ENCODE results near the gene NXNL1.

The NXNL1 gene

DNA sequence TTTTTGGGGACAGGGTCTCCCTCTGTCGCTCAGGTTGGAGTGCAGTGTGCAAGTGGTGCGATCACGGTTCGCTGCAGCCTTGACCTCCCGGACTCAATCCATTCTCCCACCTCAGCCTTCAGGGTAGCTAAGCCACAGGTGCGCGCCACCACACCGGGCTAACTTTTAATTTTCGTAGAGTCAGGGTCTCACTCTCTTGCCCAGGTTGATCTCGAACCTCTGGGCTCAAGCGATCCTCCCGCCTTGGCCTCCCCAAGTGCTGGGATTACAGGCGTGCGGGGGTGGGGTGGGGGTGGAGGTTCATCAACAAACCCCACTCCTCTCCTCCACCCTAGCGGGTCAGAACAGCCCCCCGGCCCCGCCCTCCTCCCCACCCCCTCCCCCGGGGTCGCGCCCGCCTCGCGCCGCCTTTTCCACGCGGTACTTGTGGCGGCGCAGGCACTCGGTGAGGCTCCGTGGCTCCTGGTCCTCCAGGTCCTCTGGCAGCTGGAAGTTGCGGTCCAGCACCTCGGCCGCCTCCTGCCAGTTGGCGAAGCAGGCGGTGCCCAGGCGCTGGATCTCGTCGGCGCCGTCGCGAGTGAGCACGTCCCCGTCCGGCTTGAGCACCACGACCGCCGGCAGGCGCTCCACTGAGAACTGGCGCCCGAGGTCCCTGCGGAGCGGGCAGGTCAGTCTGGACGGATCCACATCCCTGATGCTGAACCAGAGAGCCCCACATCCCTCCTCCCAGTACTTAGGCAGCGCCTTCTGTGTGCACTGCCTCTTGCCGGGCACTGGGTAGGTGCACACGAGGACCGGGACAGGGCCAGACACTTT is 5.2 kb downstream of the NXNL1 start:
- Mint-ChIP-seq H3K4me3 (no peak overlapping the region), H3K4me1 (peaks cover 6% of the 10 kb centered on the region), H3K36me3 (no peaks in the 10 kb centered on the region), H3K9me3 (no peaks in the 10 kb centered on the region), H3K27ac (no peak overlapping the region), H3K27me3 (peaks cover 31% of the 10 kb centered on the region)
- no peak for ATAC-seq (ENCODE audit: low read depth)
- no peak for DNase-seq (ENCODE audit: low spot score in 2 of 2)

DNA sequence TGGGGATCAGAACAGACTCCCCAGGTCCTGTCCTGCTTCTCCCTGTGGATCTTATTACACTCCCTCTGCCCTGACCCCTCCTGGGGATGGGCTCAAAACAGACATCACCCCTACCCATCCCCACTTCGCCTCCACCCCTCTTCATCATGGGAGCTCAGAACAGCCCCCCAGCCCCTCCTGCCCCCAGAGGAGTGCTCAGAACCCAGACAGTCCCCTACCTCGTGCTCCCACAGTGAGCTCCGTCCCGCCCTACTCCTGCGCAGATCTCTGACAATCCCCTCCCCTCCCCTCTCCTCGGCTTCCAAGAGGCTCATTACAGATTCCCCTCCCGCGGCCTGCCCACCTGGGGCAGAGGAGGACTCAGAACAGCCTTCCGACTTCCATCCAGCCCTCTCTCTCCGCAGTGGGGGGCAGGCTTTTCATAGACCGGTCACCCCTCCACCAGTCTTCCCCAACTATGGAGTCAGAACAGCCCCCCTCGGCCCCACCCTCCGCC is 6.1 kb downstream of the NXNL1 start:
- H3K36me3 Mint-ChIP-seq: no peaks in the 10 kb centered on the region
- no peak overlapping the region for H3K27ac Mint-ChIP-seq
- peaks cover 33% of the 10 kb centered on the region for H3K27me3 Mint-ChIP-seq
- DNase-seq (ENCODE audit: low spot score in 2 of 2) (no peak), ATAC-seq (ENCODE audit: low read depth) (no peak)
- H3K4me1 Mint-ChIP-seq: peaks cover 9% of the 10 kb centered on the region
- H3K9me3 Mint-ChIP-seq: no peaks in the 10 kb centered on the region
- H3K4me3 Mint-ChIP-seq: no peak overlapping the region

GRCh38 chr19:17451820-17452219 is 8.9 kb downstream of the NXNL1 start:
- ATAC-seq (ENCODE audit: low read depth): no peak
- Mint-ChIP-seq H3K36me3 (no peaks in the 10 kb centered on the region), H3K27me3 (peaks cover 30% of the 10 kb centered on the region), H3K4me3 (no peak overlapping the region), H3K27ac (no peak overlapping the region), H3K4me1 (peaks cover 9% of the 10 kb centered on the region), H3K9me3 (no peaks in the 10 kb centered on the region)
- DNase-seq (ENCODE audit: low spot score in 2 of 2): no peak

- H3K9me3 Mint-ChIP-seq: no peaks in the 10 kb centered on the region
- no peak overlapping the region for H3K27ac Mint-ChIP-seq
- H3K36me3 Mint-ChIP-seq: no peaks in the 10 kb centered on the region
- ATAC-seq (ENCODE audit: low read depth): no peak
- H3K4me3 Mint-ChIP-seq: no peak overlapping the region
- H3K4me1 Mint-ChIP-seq: peaks cover 9% of the 10 kb centered on the region
- no peak for DNase-seq (ENCODE audit: low spot score in 2 of 2)
- H3K27me3 Mint-ChIP-seq: peaks cover 28% of the 10 kb centered on the region
Measured at GRCh38 chr19:17450264-17451075, 10.3 kb downstream of the NXNL1 start.

- Mint-ChIP-seq H3K4me3 (peak within 1 kb of the TSS; percentile 40), H3K27me3 (peaks cover 17% of the 10 kb centered on the region), H3K9me3 (no peaks in the 10 kb centered on the region), H3K36me3 (no peaks in the 10 kb centered on the region), H3K27ac (no peak within 1 kb of the TSS), H3K4me1 (peaks cover 4% of the 10 kb centered on the region)
- peak; percentile 88 for ATAC-seq (ENCODE audit: low read depth)
- peak; percentile 46 to 50 for DNase-seq (ENCODE audit: low spot score in 2 of 2)
Measured at GRCh38 chr19:17448131-17448967, 12.4 kb downstream of the NXNL1 start, which contains the start of gene TMEM221. TSS of gene TMEM221 (minus strand) at chr19:17448668. CDS start at chr19:17448462, 206 bp downstream.

GRCh38 chr19:17447704-17448130 is 13.0 kb downstream of the NXNL1 start:
- no peak for ATAC-seq (ENCODE audit: low read depth)
- H3K27ac Mint-ChIP-seq: no peak overlapping the region
- no peaks in the 10 kb centered on the region for H3K36me3 Mint-ChIP-seq
- peaks cover 14% of the 10 kb centered on the region for H3K27me3 Mint-ChIP-seq
- no peak for DNase-seq (ENCODE audit: low spot score in 2 of 2)
- no peaks in the 10 kb centered on the region for H3K9me3 Mint-ChIP-seq
- H3K4me3 Mint-ChIP-seq: peak overlapping the region; percentile 40
- H3K4me1 Mint-ChIP-seq: peaks cover 3% of the 10 kb centered on the region

DNA sequence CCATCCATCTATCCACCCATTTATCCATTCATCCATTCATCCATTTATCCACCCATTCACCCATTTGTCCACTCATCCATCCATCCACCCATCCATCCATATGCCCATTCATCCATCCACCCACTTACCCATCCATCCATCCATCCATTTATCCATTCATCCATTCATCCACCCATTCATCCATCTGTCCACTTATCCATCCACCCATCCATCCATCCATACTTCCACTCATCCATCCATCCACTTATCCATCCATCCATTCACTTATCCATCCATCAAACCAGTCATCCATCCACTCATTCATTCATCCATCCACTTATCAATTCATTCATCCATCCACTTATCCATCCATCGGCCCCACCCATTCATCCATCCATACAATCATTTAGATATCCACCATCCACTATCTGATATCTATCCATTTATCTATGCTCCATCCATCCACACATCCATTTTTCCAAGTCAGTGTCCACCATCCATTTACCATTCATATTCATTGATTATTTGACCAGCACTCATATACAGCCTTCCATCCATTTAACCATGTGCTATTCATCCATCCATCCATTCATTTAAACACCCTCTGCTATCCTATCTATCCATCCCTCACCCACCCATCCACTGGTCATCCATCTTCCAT is 15.1 kb downstream of the NXNL1 start:
- Mint-ChIP-seq H3K9me3 (no peaks in the 10 kb centered on the region), H3K4me1 (peaks cover 3% of the 10 kb centered on the region), H3K36me3 (no peaks in the 10 kb centered on the region), H3K27me3 (peaks cover 9% of the 10 kb centered on the region), H3K27ac (no peak overlapping the region), H3K4me3 (no peak overlapping the region)
- DNase-seq (ENCODE audit: low spot score in 2 of 2) (no peak), ATAC-seq (ENCODE audit: low read depth) (no peak)

GRCh38 chr19:17441241-17442021 is 19.3 kb downstream of the NXNL1 start:
- Mint-ChIP-seq H3K36me3 (peaks cover 2% of the 10 kb centered on the region), H3K9me3 (no peaks in the 10 kb centered on the region), H3K27ac (no peak overlapping the region), H3K27me3 (no peaks in the 10 kb centered on the region), H3K4me3 (no peak overlapping the region), H3K4me1 (no peaks in the 10 kb centered on the region)
- no peak for DNase-seq (ENCODE audit: low spot score in 2 of 2)
- ATAC-seq (ENCODE audit: low read depth): peak; percentile 49

DNA sequence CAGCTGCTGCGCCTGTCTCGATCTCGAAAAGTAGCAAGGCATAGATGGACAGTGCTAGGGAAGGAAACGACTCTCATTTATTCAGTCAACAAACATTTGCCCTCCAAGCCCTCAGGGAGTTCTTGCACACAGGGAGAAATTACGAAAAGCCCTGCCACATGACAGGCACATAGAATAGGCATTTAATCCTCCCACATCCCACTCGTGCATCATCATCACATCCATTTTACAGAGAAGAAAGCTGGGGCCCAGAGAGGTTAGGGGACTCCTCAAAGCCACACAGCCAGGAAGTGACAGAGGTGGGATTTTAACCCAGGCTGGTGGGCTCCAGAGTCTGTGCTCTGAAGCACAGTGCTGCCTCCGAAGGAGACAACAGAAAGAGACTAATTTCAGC is 23.9 kb downstream of the NXNL1 start:
- no peaks in the 10 kb centered on the region for H3K4me1 Mint-ChIP-seq
- no peak overlapping the region for H3K27ac Mint-ChIP-seq
- H3K4me3 Mint-ChIP-seq: no peak overlapping the region
- ATAC-seq (ENCODE audit: low read depth) (no peak), DNase-seq (ENCODE audit: low spot score in 2 of 2) (no peak)
- peaks cover 2% of the 10 kb centered on the region for H3K36me3 Mint-ChIP-seq
- H3K27me3 Mint-ChIP-seq: no peaks in the 10 kb centered on the region
- H3K9me3 Mint-ChIP-seq: no peaks in the 10 kb centered on the region

GRCh38 chr19:17436094-17436873 is 24.4 kb downstream of the NXNL1 start:
- H3K4me1 Mint-ChIP-seq: no peaks in the 10 kb centered on the region
- no peak overlapping the region for H3K27ac Mint-ChIP-seq
- H3K36me3 Mint-ChIP-seq: peaks cover 2% of the 10 kb centered on the region
- no peak overlapping the region for H3K4me3 Mint-ChIP-seq
- H3K27me3 Mint-ChIP-seq: no peaks in the 10 kb centered on the region
- ATAC-seq (ENCODE audit: low read depth) (no peak), DNase-seq (ENCODE audit: low spot score in 2 of 2) (no peak)
- H3K9me3 Mint-ChIP-seq: no peaks in the 10 kb centered on the region

DNA sequence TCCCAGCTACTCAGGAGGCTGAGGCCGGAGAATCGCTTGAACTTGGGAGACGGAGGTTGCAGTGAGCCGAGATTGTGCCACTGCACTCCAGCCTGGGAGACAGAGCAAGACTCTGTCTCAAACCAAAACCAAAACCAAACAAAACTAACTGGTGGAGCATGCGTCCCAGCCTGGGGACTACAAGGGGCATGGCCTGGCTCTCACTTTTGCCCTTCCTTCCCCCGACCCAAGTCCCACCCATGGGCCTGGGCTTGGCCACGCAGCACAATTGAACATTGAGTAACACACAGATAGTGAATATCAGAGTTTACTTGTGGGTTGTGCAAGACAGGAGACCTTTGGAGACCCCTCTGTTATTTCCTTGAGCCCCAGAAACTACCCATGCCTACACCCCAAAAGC is 25.5 kb downstream of the NXNL1 start:
- no peak for DNase-seq (ENCODE audit: low spot score in 2 of 2)
- ATAC-seq (ENCODE audit: low read depth): no peak
- H3K27ac Mint-ChIP-seq: no peak overlapping the region
- H3K36me3 Mint-ChIP-seq: peaks cover 2% of the 10 kb centered on the region
- no peaks in the 10 kb centered on the region for H3K27me3 Mint-ChIP-seq
- no peak overlapping the region for H3K4me3 Mint-ChIP-seq
- H3K9me3 Mint-ChIP-seq: no peaks in the 10 kb centered on the region
- H3K4me1 Mint-ChIP-seq: no peaks in the 10 kb centered on the region

DNA sequence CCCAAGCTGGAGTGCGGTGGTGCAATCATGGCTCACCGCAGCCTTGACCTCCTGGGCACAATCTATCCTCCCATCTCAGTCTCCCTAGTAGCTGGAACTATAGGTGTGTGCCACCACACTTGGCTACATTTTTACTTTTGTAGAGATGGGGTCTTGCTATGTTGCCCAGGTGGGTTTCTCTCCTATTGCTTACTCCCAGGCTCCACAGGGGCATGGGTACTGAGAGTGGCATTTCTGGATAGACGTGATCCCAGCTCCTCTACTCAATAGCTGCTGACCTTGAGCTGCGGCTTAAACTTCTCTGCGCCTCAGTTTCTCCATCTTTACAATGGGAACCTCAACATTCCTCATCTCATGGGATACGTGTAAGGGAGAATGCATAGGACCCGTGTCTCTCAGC is 29.3 kb downstream of the NXNL1 start:
- H3K9me3 Mint-ChIP-seq: no peaks in the 10 kb centered on the region
- H3K4me3 Mint-ChIP-seq: no peak overlapping the region
- DNase-seq (ENCODE audit: low spot score in 2 of 2): no peak
- H3K36me3 Mint-ChIP-seq: no peaks in the 10 kb centered on the region
- ATAC-seq (ENCODE audit: low read depth): no peak
- no peaks in the 10 kb centered on the region for H3K27me3 Mint-ChIP-seq
- no peaks in the 10 kb centered on the region for H3K4me1 Mint-ChIP-seq
- H3K27ac Mint-ChIP-seq: no peak overlapping the region

All from memory B cell (primary cell).